Right kidney (tissue), 1 donor: ENCODE measurements around the gene MTG2.

Experiments
- DNase-seq: peaks from one replicate; pipeline ENCODE4 v3.0.0-alpha.2; 2016

MTG2 gene

DNA sequence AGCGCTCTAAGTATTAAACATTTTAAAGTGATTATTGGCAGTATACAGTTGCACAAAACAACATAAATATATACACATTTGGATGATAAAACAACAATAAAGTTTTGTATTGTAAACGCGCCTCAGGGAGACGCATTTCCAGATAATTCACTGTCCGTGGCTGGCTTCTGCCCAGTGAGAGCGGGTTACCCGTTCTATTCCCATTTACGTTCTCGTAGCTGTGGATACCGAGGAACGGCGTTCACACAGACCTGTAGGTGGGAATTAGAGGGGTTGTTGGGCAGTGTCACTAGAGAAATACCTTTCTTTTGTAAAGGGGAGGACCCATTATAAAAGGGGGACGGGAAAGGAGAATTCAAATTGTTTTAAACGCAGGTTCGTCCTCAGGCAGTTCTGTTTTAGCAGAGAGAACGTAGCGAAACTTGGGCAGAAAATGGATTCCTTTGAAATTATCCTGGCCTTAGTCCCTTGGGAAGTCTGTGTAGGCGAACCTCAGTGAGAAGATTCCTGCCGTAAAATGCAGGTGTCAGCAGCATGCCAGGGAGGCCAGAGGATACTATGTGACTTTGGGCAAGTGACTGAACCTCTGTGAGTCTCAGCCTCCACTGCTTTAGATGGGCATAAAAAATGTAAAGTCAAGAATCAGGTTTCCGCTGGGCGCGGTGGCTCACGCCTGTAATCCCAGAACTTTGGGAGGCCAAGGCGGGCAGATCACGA is 756 bp downstream of the MTG2 start:
- DNase-seq: peak; percentile 6

DNA sequence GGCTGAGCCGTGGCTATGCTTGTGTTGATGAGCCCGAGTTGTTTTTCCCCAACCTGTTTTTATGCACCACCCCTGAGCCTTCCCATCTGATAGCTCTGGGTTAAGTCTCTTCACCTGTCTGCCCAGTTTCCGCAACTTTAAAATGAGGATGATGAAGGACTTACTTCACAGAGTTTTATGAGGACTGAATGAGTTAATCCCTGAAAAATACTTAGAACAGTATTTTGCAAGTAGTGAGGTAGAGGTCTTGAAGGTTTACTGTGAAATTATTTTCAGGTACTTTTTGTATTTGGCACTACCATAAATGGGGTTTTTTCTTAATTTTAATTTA is 3.2 kb downstream of the MTG2 start:
- DNase-seq: no peak

DNA sequence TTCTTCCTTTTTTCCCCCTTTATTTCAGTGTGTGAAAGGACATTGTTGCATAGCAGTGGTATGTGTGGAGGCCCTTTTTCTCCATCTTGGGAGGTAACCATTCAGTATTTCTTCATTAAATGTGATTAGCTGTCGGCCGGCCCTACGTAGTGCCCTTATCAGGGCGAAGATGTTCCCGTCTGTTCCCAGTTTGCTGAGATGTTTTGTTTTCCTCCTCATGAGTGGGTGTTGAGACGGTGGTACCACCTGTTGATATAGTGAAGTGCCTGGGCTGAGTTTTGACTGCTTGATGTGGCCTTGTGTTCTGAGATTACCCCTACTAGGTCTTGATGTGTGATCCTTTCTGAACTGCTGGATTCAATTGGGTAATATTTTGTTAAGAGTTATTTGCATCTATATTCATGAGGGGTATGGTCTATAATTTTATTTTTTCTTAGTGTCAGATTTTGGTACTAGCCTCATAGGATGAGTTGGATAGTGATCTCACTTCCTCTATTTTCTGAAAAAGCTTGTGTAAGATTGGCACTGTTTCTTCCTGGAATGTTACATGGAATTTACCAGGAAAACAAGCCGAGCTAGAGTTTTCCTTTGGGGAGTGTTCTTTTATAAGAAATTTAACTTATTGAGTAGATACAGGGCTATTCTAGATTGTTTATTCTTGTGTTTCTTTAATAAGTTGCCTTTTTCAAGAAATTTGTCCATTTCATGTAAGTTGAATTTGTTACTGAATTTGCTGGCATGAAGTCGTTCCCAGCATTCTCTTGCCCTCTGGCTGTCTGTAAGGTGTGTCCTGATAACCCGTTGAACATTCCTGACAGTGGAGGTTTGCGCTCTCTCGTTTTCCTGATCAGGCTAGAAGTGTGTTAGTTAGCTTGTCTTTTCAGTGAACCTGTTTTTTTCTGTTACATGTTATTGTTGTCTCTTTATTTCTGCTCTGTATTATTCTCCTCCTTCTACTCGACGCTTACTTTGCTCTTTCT is 4.3 kb downstream of the MTG2 start:
- DNase-seq: no peak

DNA sequence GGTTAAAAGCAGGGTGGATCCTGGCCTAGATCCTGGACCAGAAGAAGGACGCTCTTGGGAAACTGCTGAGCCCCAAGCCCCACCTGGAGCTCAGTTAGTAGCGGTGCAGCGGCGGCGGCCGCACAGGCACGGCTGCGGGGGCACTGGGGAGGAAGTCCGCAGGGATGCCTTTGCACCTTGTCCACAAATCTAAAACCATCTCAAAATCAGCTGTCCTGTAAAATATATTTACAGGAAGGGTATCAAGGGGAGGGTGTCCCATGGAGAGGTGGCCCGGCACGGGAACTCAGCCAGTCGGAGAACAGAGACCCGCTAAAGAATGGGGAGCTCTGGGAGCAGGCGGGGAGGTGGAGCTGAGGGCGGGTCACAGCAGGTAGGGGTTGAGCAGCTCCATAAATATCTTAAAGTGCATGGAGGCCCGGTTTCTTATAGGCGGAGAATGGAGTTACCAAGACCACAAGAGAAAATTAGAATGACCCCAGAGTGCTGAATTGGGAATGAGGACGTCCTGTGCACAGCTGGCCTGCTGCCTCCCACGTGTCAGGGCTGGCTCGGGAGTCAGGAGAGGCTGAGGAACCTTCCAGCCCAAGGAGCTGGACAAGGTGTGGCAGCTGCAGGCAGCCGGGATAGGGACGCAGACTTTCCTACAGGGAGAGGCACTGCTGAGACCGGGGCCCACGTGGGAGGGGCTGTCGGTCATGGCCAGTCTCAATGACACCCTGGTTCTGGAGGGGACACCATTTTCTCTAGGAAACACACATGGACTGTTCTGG is 8.0 kb downstream of the MTG2 start:
- DNase-seq: no peak

DNA sequence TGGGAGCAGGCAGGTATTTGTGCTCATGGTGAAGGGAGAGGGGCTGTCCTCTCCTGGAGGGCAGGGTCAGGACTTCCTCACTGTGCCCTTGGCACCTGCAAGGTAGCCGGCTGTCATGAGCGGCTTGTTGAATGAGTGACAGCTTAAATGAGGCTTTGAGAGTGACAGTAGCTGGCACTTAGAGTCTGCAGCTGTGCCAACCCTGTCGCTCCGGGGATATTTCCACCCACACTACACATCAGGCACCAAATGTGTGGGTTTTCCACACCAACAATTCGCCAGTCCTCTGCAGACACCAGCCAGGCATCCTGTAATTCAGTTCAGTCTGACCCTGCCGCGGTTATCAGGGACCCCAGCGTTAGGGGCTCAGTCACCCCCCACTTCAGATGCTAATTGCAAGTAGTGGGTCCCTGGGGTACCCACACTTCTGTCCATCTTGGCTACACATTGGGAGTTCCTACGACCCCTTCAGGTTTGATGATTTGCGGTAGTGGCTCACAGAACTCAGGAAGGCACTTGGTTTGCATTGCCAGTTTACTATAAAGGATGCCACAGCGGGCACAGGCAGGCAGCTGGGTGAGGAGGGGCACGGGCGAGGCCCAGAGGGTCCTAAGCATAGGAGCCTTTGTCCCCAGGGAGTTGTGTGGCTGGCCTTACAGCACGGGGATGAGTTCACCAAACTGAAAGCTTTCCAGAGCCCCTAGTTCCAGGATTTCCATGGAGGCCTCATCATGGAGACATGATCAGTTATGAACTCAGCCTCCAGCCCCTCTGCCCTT is 9.1 kb downstream of the MTG2 start:
- DNase-seq: no peak

DNA sequence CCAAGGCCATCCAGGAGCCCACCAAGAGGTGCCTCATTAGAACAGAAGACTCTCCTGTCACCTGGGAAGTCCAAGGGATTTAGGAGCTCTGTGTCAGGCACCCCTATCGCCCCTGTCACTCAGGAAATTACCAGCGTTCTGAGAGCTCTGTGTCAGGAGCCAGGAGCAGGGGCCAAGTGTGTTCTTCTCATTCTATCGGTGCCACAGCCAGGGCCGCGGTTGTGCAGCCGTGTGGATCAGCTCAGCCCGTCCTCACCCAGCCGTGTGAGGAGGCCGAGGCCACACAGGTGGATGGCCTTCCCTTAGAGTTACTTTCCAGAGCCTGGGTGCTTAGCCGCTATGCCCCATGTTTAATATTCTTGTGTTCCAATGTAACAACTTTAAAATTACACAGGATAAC is 9.8 kb downstream of the MTG2 start:
- DNase-seq: no peak

DNA sequence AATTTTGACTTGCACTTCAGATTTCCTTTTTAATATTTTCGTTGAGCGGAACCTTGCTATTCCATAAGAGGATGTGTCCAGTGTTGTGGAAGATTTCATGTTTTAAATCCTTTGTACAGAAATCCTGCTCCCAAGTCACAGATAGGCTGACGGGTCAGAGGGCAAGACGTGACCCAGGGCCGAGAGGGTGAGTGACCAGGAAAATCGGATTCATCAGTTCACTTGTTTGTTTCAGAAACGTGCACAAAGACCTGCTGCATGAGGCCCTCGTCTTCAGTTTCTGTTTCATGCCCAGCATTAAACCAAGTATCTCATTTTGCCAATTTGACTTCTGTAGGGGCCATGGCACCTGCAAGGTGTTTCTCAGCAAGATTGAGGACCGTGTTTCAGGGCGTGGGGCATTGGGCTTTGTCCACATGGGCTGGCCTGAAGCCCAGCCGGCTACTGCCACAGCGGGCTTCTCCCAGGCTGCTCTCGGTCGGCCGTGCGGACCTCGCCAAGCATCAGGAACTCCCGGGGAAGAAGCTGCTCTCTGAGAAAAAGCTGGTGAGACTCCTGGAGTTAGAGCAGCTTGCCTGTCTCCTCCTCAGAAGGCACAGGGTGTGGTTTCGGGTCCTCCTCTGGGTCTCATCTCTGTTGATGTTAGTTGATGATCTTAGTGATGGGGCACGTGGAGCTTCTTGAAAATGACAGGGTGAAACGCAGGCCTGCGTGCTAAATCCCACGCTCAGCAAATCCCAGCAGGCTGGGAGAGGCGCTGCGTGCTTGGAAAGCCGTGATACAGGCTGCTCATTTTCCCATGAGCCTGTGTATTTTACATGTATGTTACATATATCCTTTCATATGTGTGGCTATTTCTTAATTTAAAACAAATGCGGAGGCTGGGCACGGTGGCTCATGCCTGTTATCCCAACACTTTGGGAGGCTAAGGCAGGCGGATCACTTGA is 10.5 kb downstream of the MTG2 start:
- no peak for DNase-seq

DNA sequence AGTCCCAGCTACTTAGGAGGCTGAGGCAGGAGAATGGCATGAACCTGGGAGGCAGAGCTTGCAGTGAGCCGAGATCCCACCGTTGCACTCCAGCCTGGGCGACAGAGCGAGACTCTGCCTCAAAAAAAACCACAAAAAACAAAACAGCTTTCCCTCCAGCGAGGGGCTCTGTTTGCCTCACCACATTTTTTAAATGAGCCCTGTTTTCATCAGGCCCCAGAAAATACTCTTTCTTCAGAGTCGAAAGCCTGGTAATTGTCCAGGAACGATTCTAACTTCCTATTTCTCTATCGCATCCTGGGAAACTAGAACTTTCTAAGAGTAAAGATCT is 12.2 kb downstream of the MTG2 start:
- DNase-seq: no peak

DNA sequence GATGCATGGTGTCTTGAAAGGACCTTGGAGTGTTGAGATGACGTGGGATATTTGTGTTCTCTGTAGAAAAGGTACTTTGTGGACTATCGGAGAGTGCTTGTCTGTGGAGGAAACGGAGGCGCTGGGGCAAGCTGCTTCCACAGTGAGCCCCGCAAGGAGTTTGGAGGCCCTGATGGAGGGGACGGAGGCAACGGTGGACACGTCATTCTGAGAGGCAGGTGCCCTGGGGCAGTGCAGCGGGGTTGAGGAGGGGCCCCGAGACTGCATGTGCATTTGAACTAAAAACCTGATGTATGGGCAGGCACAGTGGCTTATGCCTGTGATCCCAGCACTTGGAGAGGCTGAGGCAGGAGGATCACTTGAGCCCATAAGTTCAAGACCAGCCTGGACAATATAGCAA is 12.9 kb downstream of the MTG2 start:
- no peak for DNase-seq

DNA sequence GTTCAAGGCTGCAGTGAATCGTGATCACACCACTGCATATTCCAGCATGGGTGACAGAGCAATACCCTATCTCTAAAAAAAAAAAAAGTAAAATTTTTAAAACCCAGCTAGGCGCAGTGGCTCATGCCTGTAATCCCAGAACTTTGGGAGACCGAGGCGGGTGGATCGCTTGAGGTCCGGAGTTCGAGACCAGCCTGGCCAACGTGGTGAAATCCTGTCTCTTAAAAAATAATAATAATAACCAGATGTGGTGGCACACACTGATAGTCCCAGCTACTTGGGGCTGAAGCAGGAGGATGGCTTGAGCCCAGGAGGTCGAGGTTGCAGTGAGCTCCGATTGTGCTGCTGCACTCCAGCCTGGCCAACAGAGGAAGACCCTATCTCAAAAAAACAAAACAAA is 13.5 kb downstream of the MTG2 start:
- DNase-seq: no peak

DNA sequence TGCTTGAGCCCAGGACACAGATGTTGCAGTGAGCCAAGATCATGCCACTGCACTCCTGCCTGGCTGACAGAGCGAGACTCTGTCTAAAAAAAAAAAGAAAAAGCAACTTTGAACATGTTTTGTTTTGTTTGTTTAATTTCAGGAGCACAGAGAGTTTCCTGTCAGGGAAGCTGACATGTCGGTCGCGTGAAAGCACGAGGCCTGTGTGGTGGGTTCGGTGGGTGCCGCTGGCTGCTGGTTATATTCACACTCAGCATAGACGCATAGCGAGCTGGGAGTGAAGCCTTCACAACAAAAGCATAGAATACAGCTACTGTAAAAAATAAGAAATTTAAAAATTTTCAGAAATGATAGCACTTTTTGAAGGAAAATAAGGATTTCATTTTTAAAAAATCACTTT is 14.5 kb downstream of the MTG2 start:
- no peak for DNase-seq

DNA sequence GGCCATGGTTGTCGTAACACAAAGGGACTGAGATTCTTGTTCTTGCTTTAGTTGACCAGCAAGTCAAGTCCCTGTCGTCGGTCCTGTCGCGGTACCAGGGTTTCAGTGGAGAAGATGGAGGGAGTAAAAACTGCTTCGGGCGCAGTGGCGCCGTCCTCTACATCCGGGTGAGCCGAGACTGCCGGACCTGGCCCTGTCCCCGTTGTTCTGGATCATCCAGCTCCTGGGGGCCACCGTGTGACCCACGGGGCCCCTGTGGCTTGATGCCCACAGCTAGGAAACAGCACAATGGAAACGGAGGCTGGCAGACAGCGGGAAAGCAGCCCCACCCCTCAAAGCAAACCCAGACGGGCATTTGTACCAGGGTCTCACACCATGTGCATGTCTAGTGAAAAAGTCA is 15.0 kb downstream of the MTG2 start:
- no peak for DNase-seq

DNA sequence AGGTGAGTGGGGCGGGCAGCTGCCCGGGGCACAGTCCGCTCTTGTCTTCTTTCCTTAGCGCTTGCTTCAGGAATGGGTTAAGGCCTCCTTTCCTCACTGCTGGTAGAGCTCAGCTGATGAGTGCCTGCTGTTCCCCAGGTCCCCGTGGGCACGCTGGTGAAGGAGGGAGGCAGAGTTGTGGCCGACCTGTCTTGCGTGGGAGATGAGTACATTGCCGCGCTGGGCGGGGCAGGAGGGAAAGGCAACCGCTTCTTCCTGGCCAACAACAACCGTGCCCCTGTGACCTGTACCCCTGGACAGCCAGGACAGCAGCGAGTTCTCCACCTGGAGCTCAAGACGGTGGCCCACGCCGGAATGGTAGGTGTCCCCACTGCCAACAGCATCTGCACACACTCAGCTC is 15.7 kb downstream of the MTG2 start:
- DNase-seq: no peak

DNA sequence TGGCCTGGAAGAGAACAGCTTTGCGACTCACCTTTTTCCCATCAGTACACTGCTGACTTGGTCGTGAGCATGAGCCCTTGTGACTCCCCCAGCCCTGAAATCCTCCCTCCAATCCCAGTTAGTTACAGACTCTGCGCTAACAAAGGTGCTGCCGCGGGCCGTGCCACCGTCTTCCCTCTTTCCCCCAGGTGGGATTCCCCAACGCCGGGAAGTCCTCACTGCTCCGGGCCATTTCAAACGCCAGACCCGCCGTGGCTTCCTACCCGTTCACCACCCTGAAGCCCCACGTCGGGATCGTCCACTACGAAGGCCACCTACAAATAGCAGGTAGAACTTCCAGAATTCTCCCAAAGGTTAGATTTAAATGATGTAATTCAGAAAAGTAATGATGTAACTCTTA is 16.1 kb downstream of the MTG2 start:
- DNase-seq: no peak

DNA sequence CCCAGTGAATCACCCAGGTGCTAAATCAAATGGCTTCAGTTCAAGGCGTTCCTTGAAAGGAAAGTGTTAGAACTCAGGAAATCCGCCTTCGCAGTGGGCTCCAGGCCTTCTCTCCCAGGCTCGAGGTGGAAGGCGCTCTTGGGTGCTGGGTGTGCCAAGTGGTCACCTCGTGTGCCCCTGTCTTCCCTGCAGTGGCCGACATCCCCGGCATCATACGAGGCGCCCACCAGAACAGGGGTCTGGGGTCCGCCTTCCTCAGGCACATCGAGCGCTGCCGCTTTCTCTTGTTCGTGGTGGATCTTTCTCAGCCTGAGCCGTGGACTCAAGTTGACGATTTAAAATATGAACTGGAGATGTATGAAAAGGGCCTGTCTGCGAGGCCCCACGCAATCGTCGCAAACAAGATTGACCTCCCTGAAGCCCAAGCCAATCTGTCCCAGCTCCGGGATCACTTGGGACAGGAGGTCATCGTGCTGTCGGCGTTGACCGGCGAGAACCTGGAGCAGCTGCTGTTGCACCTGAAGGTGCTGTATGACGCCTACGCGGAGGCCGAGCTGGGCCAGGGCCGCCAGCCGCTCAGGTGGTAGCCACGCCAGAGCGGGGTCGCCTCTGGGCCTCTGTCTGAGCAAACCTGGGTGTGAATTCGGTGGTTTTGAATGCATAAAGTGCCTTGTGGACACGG is 17.8 kb downstream of the MTG2 start:
- no peak for DNase-seq

DNA sequence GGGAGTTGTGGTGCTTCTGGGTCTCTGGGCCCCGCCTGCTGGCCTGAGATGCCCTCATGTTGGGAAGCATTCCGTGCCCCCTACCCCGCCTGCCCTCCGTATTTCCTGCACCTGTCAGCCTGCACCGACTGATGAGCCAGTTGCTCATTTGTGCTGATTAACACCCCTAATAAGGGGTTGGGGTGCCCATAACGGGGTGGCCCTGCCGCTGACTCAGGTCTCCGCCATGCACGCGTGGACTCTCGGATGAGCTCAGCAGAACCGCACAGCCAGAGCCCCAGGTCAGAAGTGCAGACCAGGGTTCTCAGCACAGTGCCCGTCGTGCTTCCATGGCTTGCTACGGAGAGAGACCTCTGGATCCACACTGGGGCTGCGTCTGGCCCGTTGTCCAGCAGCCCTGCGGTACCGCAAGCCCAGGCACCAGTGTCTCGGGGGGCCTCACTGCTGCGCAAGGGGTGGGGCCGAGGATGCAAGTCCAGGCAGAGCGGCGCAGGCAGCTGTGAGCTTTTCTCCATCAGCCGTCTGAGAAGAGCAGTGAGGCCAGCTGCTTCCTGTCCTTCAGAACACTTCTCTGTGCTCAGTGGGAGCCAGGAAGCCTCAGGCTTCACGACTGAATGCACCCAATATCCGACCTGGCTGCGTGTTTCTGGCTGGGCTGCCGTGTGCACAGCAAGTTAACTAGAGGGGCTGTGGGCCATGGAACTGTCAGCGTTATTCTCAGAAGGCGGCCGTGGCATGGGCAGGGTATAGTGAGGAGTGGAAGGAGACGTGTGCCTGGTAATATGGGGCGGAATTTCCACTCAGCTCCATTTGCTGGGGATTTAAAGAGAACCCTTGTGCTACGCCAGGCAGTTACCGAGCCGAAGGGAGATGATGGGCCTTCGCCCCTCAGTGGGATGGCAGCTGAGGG is 18.6 kb downstream of the MTG2 start:
- no peak for DNase-seq

DNA sequence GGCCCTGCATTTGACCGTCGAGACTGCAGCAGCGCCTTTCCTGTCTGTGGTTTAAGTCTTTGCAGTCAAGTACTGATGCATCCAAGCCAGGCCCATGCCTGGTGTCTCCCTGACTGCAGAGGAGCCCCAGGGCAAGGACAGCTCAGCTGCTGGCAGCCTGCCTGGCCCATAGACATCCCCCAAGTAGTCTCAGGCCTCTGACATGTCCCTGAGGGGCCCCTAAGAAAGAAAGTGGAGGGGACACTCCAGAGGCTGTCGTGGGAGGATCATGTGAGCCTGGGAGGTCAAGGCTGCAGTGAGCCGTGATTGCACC is 19.2 kb downstream of the MTG2 start:
- DNase-seq: no peak

DNA sequence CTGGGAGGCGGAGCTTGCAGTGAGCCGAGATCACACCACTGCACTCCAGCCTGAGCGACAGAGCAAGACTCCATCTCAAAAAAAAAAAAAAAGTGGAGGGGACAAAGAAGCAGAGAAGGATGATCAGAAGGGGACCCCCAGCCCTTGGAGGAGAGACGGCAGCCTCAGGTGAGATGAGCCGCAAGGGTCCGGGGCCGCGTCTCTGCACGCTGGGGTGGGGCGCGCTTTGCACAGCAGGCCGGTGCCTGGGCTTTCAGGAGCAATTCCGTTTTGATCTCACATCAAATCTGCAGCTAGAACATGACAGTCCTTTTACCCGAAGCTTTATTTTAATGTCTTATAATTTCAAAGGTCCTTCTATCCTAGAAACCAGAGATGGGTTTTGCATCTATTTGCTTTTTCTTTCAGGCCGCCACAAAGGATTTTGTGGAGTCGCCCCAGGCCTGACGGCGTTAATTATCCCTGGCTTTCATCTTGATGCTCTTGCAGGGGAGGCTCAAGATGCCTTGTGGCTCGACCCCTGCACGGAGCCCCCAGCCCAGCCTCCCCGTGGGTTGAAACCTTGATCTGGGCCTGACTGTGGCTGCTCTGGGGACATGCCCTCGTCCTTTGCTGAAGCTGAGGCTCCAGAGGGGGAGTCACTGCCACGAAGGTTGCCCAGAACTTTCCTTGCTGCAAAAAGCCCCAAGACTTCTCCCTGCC is 20.0 kb downstream of the MTG2 start:
- no peak for DNase-seq

DNA sequence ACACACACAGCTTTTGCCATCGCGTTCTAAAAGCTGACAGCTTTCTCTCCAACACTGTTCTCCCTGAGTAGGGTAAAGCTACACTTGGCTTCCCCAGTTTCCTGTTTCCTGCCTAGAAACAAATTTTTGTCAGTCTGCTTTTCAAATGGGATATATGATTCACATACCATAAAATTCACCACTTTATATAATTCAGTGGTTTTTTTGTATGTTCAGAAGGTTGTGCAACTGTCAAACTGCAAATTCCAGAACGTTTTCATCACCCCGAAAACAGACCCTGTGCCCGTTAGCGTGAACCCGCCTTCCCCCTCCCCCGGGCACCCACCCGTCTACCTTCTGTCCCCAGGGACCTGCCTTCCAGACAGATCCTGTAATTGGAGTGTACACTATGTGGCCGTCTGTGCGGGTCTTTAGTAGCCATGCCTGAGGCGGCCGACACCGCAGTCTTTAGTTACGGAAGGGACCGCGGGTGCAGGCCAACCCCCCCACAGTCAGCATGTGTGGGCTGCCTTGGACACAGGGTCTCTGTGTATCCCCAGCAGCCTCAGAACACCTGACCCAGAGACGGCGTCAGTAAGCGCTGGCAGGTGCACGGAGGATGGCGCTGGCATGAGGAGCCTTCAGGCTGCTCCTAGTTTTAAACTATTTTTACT is 20.7 kb downstream of the MTG2 start:
- DNase-seq: no peak
